MCF 10A (cell line): Measurements from ENCODE around the gene ZFAND5. TPM values are rescaled to one million over a fixed set of nuclear protein-coding genes. Genes with fewer than 3 reads are reported as not detected.

Experiments used
- BruUV-seq: library from RNA; stranded (reverse); fragments of 400-500 nt; replicated peaks from 2 replicates; lab custom pipeline; 2021; lab: Mats Ljungman, UMichigan
- CTCF ChIA-PET: fragments of 300-600 bp; sonication (Branson Sonifier 250); formaldehyde crosslinking; extraction: SDS; loops from one replicate; lab custom pipeline; 2021; ENCODE audit warnings: antibody characterized with exemption, inconsistent platforms; lab: Yijun Ruan, JAX
- POLR2A ChIA-PET: fragments of 300-600, 350-650 bp; sonication (Branson Sonifier 250); formaldehyde crosslinking; extraction: SDS; loops from one replicate; lab custom pipeline; 2020; ENCODE audit warnings: antibody characterized with exemption, inconsistent platforms; lab: Yijun Ruan, JAX
- DNase-seq: peaks from one replicate; pipeline ENCODE4 v3.0.0-alpha.2; 2018; ENCODE audit not compliant: unreplicated experiment
- H3K27ac Mint-ChIP-seq: one replicate; pipeline ENCODE4 v1.8.0; 2022; ENCODE audit warnings: mild to moderate bottlenecking, low read depth, mixed read lengths; ENCODE audit not compliant: unreplicated experiment
- H3K27me3 Mint-ChIP-seq: one replicate; pipeline ENCODE4 v1.8.0; 2022; ENCODE audit warnings: mixed read lengths; ENCODE audit not compliant: insufficient read depth, unreplicated experiment
- H3K36me3 Mint-ChIP-seq: one replicate; pipeline ENCODE4 v1.8.0; 2022; ENCODE audit warnings: mild to moderate bottlenecking, moderate library complexity, mixed read lengths; ENCODE audit not compliant: insufficient read depth, unreplicated experiment
- H3K4me1 Mint-ChIP-seq: one replicate; pipeline ENCODE4 v1.8.0; 2022; ENCODE audit warnings: mixed read lengths; ENCODE audit not compliant: insufficient read depth, unreplicated experiment
- H3K4me3 Mint-ChIP-seq: one replicate; pipeline ENCODE4 v1.8.0; 2022; ENCODE audit warnings: mild to moderate bottlenecking, moderate library complexity, mixed read lengths; ENCODE audit not compliant: unreplicated experiment
- H3K9me3 Mint-ChIP-seq: one replicate; pipeline ENCODE4 v1.8.0; 2022; ENCODE audit warnings: mixed read lengths; ENCODE audit not compliant: unreplicated experiment
- intact Hi-C: fragments of 100-400 bp; cut with micrococcal nuclease; formaldehyde crosslinking; loops from 2 replicates; pipeline ENCODE4 v1.14.1; 2022
- total RNA-seq: library from RNA; stranded (reverse); gene quantifications from 2 replicates; pipeline ENCODE4 v1.2.3, GENCODE V29; 2022
- TF ChIP-seq, protein P1 (sequence below): fragments of 200-600 bp; IDR thresholded peaks from one replicate; pipeline ENCODE4 v1.8.0; 2022; ENCODE audit warnings: antibody characterized with exemption, mild to moderate bottlenecking; ENCODE audit not compliant: unreplicated experiment

The ZFAND5 gene
- total RNA-seq, 1 experiment from 2014 or later: 91.7 TPM

DNA sequence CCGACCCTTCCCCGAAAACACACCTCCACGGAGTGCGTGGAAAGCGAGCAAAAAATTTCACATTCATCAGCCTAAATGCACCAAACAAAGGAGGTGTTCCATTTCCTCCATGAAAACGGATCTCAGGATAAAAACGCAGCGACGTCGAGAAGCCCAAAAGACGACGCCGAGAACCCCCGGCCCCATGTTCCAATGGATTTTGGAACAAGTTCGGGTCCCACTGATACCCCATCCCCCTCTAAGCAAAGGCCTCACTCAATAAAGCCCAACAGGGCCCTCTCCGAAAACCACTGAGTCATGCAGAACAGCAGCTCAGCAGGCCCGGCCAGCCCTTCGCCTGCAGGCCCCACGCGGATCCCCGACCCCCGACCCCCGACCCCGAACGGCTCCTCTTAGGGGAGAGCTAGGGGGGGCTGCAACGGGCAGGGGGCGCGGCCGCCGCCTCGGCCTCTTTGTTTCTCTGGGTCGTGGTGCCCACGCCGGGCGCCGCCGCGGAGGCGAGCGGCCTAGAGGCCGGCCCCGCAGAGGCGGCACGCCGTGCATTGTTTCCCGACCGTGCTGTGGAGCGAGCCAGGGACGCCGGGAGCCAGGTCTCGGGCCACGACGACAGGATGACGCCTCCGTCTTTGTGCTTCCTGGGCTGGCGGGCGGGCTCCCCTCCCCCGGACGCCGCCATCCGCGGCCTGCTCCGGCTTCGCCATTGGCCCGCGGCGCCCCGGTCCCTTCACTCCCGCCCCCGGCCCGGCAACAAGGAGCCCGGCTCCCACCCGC is 915 bp downstream of the ZFAND5 start:
- peaks cover 16% of the 10 kb centered on the region for H3K4me1 Mint-ChIP-seq
- H3K4me3 Mint-ChIP-seq: peak overlapping the region; percentile 78
- ChIA-PET CTCF (interaction anchor here (0.6 to 2.7 kb wide), 5 partner anchors 42 to 647 kb away, joined by 3 to 7 read pairs (median 4); no protein-coding TSS in a partner anchor), POLR2A (interaction anchor here (0.7 to 6.2 kb wide), 33 partner anchors 20 to 770 kb away, joined by 3 to 176 read pairs (median 17); no protein-coding TSS in a partner anchor)
- H3K27ac Mint-ChIP-seq: peak overlapping the region; percentile 99
- peaks cover 55% of the 10 kb centered on the region for H3K36me3 Mint-ChIP-seq
- no TSS peak for BruUV-seq
- H3K9me3 Mint-ChIP-seq: no peaks in the 10 kb centered on the region
- no peaks in the 10 kb centered on the region for H3K27me3 Mint-ChIP-seq
- intact Hi-C loops: loop anchor here (2.0 kb wide), 2 partner anchors 79 to 215 kb away; no protein-coding TSS in a partner anchor
- DNase-seq: peak; percentile 55
- TF ChIP-seq, protein P1, sequence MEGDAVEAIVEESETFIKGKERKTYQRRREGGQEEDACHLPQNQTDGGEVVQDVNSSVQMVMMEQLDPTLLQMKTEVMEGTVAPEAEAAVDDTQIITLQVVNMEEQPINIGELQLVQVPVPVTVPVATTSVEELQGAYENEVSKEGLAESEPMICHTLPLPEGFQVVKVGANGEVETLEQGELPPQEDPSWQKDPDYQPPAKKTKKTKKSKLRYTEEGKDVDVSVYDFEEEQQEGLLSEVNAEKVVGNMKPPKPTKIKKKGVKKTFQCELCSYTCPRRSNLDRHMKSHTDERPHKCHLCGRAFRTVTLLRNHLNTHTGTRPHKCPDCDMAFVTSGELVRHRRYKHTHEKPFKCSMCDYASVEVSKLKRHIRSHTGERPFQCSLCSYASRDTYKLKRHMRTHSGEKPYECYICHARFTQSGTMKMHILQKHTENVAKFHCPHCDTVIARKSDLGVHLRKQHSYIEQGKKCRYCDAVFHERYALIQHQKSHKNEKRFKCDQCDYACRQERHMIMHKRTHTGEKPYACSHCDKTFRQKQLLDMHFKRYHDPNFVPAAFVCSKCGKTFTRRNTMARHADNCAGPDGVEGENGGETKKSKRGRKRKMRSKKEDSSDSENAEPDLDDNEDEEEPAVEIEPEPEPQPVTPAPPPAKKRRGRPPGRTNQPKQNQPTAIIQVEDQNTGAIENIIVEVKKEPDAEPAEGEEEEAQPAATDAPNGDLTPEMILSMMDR: no peak

DNA sequence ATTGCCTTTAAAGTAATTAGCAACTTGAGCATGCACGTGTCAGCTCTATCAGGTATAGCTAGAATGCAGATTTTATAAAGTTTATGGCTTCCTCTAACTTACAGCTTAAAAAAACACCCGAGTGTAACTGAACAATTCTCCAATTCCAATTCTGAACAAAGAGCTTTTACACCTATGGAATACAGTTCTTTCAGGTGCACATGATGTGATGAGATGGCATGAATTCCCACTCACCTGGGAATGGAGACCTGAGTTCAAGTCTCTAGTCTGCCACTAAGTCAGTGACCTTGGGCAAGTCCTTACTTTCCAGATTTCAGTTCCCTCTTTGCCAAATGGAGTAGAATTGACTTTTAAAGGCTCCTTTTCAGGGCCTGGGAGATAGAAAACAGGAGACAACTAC is 1.8 kb downstream of the ZFAND5 start:
- Mint-ChIP-seq H3K27ac (peak overlapping the region; percentile 99), H3K4me3 (peak overlapping the region; percentile 78), H3K27me3 (no peaks in the 10 kb centered on the region), H3K36me3 (peaks cover 64% of the 10 kb centered on the region), H3K9me3 (no peaks in the 10 kb centered on the region), H3K4me1 (peaks cover 22% of the 10 kb centered on the region)
- POLR2A ChIA-PET: interaction anchor here (0.6 to 6.2 kb wide), 24 partner anchors 34 to 459 kb away, joined by 3 to 176 read pairs (median 6); no protein-coding TSS in a partner anchor
- TF ChIP-seq, protein P1: no peak
- intact Hi-C loops: no loop called here
- CTCF ChIA-PET: interaction anchor here (0.6 to 2.1 kb wide), 16 partner anchors 11 to 459 kb away, joined by 3 to 9 read pairs (median 4); no protein-coding TSS in a partner anchor
- DNase-seq: peak; percentile 23
- BruUV-seq: no TSS peak

DNA sequence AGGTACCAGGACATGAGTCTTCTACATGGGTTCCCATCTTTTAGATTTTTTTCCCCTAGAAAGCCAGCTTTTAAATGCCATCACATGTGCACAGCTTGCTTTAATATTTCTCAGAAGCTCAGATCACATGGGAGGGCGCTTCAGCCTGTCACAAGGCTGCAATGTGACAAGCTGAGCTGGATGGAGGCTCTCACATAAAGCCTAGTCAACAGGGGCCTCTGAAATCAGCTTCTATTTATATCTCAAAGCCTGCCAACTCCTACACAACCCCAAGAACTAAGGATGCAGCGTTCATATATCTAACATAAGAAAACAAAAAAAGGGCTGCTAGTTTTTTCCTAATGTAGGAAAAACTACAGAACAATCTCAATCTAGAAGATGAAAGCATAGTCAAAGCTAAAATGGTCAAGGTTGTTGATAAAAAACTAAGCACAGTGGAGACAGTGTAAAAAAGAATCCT is 2.3 kb downstream of the ZFAND5 start:
- ChIA-PET CTCF (interaction anchor here (0.6 to 2.3 kb wide), 24 partner anchors 12 to 459 kb away, joined by 3 to 9 read pairs (median 4); no protein-coding TSS in a partner anchor), POLR2A (interaction anchor here (0.6 to 6.2 kb wide), 29 partner anchors 16 to 460 kb away, joined by 3 to 176 read pairs (median 5); partner anchors contain the start of genes ABHD17B and C9orf85)
- peak; percentile 51 for DNase-seq
- BruUV-seq: no TSS peak
- Mint-ChIP-seq H3K4me1 (peaks cover 26% of the 10 kb centered on the region), H3K27me3 (no peaks in the 10 kb centered on the region), H3K27ac (peak overlapping the region; percentile 99), H3K36me3 (peaks cover 69% of the 10 kb centered on the region), H3K9me3 (no peaks in the 10 kb centered on the region), H3K4me3 (peak overlapping the region; percentile 78)
- TF ChIP-seq, protein P1: no peak
- intact Hi-C loops: no loop called here

DNA sequence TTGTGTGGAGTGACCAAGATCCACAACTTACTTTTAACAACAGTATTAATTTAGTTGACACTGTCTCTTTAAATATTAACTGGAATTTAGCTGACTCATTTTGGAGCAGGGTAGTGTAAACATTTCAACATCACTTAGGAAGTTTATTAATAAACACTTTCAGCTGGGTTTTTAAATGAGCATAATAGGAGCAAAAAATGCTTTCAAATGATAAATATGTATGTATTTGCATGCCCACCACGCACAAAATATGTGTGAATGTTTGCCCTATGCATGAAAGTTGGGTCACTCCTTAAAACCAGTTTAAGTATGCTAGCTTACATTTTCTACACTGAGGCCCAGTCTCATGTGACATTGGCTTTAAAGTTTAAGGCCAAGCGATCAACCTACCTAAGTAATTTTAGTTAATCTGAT is 2.9 kb downstream of the ZFAND5 start:
- Mint-ChIP-seq H3K4me1 (peaks cover 26% of the 10 kb centered on the region), H3K4me3 (peak overlapping the region; percentile 78), H3K27me3 (no peaks in the 10 kb centered on the region), H3K36me3 (peaks cover 75% of the 10 kb centered on the region), H3K9me3 (no peaks in the 10 kb centered on the region), H3K27ac (peak overlapping the region; percentile 99)
- ChIA-PET POLR2A (interaction anchor here (0.6 to 6.2 kb wide), 28 partner anchors 17 to 803 kb away, joined by 3 to 176 read pairs (median 5); partner anchors contain the start of genes ABHD17B and C9orf85), CTCF (interaction anchor here (0.6 to 2.3 kb wide), 22 partner anchors 12 to 460 kb away, joined by 3 to 9 read pairs (median 4); no protein-coding TSS in a partner anchor)
- TF ChIP-seq, protein P1: no peak
- intact Hi-C loops: no loop called here
- no TSS peak for BruUV-seq
- peak; percentile 39 for DNase-seq
